Hypothalamus (tissue), 51 donors: Measurements from ENCODE around the gene METTL8.
"Not testable (repeated sequence)": the region's sequence is repeated elsewhere in the genome, so short reads cannot be mapped to it uniquely, and the experiment has no call there.

Experiments used
- DNase-seq, 51 donors: peaks; one replicate each; lab custom pipeline; 2025; lab: John Stamatoyannopoulos, UW

The METTL8 gene

DNA sequence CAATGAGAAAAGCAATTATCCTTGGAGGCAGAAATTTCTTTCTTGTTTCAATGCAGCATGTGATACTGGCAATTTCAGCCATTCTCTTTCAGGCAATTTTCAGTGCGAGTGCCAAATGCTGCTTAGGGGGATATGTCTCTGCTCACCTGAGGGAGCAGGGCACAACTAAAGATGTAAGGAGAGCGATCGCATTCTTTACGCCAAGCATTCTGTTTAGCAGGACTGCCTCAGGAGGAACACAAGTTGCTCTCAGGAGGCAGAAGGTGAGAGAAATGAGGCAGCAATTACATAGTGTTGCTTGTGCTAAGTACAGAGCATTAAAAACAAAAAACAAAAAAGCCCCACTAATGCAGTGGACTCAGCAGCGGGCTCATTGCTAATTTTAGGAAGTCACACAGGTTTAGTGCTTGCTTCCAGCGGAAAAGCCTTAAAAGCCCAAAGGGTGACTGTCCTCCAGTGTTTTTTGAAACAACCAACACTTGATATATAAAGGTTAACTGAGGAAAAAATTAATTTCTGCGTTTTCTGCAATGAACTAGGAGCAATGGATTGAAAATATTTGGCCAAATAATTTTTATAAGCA, 116.9 kb downstream of the METTL8 start:
- peak in 3 of 51 donors; percentile 5 to 37 (median 12) for DNase-seq

DNA sequence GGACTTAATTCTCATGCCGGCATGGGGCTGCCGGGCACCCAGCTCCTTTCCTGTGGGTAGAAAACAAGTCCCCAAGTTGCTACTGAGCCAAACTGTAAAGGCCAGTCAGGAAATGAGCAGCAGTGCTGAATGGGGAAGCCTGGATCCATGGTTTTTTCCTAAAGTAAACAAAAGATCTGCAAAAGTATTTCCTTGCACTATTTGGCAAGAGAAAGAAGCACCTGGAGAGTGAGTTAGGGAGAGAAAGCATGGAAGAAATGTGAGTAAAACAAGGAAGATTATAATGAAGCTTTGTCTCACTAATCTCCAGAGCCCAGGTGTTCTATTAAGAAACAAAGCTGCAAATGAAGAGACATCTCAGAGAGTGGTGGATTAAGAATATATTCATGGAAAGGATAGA, 117.6 kb downstream of the METTL8 start:
- DNase-seq, result peak in 1 of 51 donors; percentile 37

DNA sequence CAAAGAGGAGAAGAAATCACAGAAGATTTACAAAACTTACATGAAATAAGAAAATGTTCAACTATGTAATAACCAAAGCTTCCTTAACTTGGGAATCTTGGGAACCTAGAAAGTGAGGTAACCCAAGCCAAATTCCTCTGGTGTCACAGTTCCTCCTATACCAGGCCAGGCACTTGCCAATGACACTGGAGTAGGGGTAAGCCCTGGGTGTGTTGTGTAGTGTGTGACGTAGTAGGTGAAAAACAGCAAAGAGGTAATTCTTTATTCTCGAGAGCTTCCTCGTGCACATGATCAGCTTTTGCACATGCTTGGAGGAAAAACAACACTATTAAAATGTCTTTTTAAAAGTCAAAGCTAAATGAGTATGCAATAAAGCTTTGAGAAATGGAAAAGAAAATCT, 118.0 kb downstream of the METTL8 start:
- no peak for DNase-seq

DNA sequence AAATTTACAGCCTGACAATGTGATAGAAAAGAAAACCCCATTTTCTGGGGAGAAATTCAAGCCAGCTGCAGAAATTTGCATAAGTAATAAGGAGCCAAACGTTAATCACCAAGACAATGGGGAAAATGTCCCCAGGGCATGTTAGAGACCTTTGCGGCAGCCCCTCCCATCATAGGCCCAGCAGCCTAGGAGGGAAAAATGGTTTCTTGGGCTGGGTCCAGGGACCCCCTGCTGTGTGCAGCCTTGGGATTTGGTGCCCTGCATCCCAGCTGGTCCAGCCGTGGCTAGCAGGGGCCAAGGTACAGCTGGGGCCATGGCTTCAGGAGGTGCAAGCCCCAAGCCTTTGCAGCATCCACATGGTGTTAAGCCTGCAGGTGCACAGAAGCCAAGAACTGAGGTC, 121.6 kb downstream of the METTL8 start:
- DNase-seq, result not testable (repeated sequence)

GRCh38 chr2:171311589-171311988, 122.2 kb downstream of the METTL8 start:
- DNase-seq, result not testable (repeated sequence)

- no peak for DNase-seq
Measured at GRCh38 chr2:171310889-171311288, 122.9 kb downstream of the METTL8 start.

- DNase-seq, result no peak
Measured at GRCh38 chr2:171309455-171310286, 124.1 kb downstream of the METTL8 start.

DNA sequence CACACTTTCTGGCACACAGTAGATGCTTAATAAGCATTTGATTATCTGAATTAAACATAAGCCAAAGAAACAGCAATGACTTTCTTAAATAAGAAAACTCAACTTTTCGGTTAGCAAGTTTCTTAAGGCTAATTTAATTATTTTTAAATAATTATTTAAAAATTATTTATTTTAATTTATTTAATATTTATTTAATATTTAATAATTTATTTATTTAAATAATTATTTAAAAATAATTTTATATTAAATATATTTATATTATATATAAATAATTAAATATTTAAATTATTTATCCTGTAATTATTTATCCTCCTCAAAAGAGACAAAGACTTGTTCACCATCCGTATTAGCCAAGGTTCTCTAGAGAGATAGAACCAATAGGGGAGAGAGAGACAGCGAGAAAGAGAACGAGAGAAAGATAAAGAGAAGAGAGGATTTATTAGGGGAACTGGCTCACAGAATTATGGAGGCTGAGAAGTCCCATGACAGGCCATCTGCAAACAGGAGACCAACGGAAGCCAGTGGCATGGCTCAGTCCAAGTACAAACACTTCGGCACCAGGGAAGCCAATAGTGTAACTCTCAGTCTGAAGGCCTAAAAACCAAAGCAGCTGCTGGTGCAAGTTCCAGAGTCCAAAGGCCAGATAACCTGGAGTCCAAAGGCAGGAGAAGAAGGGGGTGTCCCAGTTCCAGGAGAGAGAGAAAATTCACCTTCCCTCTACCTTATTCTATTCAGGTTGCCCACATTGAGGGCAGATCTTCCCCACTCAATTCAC, 125.3 kb downstream of the METTL8 start:
- no peak for DNase-seq

DNA sequence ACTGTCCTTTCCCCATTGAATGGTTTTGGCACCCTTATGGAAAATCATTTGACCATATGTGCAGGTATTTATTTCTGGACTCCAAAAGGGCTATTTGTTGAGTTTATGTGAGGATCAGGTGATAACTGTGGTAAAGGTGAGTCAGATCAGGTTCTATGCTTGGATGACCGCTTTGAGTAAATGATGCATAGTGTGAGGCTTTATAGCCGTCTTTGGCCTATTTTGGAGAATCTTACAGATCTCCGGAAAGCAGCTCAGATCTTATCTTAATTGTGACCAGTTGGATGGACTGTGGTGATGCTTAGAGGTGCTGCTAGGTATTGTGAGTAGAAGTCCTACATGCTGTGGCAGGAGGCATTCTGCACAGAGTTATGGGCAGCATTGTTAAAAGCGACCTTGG, 126.2 kb downstream of the METTL8 start:
- DNase-seq, result no peak

- DNase-seq, result no peak
Measured at GRCh38 chr2:171297956-171298355, 135.8 kb downstream of the METTL8 start.

DNA sequence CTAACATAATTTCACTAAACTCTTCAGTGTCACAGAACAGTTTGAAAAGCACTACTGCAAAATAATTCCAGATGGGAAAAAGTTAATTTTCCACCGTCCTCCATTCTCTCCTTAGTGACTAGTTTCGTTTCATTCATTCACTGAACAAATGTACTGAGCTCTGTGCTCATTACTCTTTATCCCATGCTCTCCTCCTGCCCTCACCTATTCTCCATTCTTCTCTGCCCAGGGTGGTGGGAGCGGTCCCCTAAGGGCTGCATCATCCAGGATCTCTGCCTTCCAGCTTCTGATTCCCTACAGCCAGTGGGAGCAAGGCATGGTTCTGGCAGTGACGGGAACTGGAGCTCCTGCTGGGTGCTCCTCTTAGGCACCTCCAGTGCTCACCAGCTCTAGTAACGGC, 139.2 kb downstream of the METTL8 start:
- DNase-seq, result no peak

DNA sequence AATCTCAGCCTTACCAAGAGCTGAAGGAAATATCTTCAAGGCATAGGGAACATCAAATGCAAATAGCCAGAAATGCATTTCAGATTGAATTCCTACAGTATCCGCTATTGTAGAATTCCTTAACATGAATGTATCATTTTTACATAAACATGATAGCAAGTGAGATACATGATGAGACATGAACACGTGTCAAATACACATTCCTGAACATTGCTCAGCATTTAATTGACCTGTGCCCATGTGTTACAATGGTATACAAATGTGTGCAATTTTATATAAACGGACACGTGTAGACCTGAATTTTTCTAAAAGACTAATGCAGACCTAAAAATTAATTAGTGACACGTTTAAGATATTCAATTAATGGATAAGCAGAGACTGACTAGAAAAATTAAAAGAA, 140.1 kb downstream of the METTL8 start:
- DNase-seq, result no peak

DNA sequence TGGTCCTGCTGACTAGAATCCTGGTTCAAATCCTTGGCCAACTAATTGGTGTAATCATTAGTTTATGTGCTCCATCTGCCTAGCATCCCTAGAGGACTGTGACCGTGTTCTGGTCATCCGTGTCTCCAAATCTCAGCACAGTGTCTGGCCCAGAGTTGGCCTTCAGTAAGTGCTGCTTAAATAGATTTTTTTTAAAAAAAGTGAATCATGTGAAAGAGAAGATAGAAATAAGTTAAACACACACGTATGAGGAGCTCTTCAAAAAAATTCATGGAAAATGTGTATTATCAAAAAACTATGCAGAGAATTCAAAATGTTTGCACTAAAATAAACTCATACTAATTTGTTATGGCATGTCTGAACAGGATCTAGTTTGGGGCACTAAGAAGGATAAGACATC, 143.8 kb downstream of the METTL8 start:
- DNase-seq, result no peak

GRCh38 chr2:171289316-171289715, 144.5 kb downstream of the METTL8 start:
- DNase-seq, result no peak

GRCh38 chr2:171287611-171288010, 146.2 kb downstream of the METTL8 start:
- DNase-seq, result no peak

DNA sequence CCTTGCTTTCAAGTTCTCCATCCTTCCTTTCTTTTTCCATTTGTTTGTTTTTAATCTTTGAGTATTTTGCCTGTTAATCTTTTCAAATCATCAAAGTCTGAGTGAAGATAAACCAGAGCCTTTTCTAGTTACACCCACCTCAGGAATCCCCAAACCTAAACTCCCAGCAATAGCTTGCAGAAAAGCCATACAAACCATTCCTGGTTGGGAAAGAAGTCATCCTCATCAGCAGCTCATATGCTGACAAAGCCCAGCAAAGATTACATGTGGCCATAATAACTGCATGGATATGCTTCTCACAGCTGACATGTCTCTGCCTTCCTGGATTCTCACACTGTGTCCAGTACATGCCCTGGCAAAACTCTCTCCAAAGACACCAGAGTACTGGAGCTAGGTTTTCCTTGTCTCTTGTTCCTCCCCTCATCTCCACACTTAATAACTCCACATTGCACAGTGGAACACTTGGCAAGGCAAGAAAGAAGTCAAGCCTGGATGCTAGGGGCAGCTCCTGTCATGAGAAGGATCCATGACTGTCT, 146.7 kb downstream of the METTL8 start:
- DNase-seq, result no peak

DNA sequence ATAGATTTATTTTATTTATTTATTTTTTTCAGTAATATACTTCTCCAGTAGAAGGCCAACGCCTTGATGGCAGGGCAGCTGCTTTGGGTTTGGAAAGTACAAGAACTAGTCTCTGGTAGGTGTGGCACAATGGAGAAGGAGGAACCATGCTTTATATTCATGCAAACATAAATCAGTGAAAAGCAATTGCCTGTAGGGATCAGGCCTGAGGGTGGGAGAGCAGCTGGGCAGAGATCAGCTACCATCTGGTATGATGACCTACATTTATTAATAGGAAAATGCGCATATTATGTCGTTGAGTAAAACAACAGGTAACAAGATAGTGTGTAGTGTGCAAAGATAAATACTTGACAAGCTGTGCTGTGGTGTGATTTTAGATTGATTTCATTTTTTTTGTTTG, 152.7 kb downstream of the METTL8 start:
- DNase-seq, result no peak

- DNase-seq, result no peak
Measured at GRCh38 chr2:171279983-171280790, 153.6 kb downstream of the METTL8 start.

DNA sequence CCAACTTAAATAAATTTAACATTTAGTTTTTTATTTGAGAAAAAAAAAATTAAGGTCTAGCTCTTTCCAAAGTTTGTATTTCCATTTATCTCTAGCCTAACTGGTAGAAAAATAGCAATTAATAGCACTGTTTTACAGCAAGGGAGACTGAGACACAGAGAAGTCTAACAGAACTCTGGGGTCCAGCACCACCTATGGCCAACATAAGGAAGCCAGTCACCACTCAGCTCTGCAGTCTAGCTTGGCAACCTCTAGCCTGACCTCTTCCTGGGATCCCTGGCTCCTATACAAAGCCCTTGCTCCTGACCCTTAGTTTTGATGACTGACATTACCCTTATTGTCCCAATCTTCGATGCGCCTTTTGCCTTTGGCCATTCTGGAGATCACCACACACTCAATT, 159.0 kb downstream of the METTL8 start:
- no peak for DNase-seq

GRCh38 chr2:171271971-171272436, 161.8 kb downstream of the METTL8 start:
- DNase-seq, result peak in 3 of 51 donors; percentile 1 to 10 (median 10)
